K562 (cell line): ENCODE results near the gene SAMD14. TPM values are rescaled to one million over a fixed set of nuclear protein-coding genes. Genes with fewer than 3 reads are reported as not detected.

Experiments
- ATAC-seq: fragments of 200-7000 bp; cut with Tn5 transposase; 3 replicates; pipeline ENCODE4 v1.9.1; 2020; ENCODE audit warnings: moderate library complexity
- BruUV-seq: library from RNA; stranded (reverse); fragments of 400-500 nt; replicated peaks from 2 replicates; lab custom pipeline; 2021; lab: Mats Ljungman, UMichigan
- CTCF ChIA-PET: fragments of 300-600 bp; formaldehyde crosslinking; extraction: SDS; loops from one replicate; lab custom pipeline; 2021; ENCODE audit warnings: low intra/inter-chr PET ratio; lab: Yijun Ruan, JAX
- POLR2A ChIA-PET: fragments of 300-600, 350-650 bp; sonication (Branson Sonifier 250); formaldehyde crosslinking; extraction: SDS; loops from one replicate; lab custom pipeline; 2021; ENCODE audit warnings: antibody characterized with exemption, inconsistent platforms; lab: Yijun Ruan, JAX
- DNase-seq, 4 experiments: peaks; one replicate each; pipeline versions ENCODE4 v3.0.0 to v3.0.0-alpha.2; 2011 to 2018; ENCODE audit warnings: low spot score in 3 of 4, mixed read lengths in 3 of 4; ENCODE audit errors: extremely low read depth in 1 of 4
- FAIRE-seq: peaks from 2 replicates; lab custom pipeline; 2011; peaks lifted over from hg19 to GRCh38; lab: Jason Lieb, UNC
- H2AFZ ChIP-seq: 2 replicates; pipeline ENCODE4 v1.6.0; 2011; ENCODE audit warnings: low read depth, low read length, control low read depth, inconsistent platforms
- H3K27ac ChIP-seq: fragments of 200-600 bp; 3 replicates; pipeline ENCODE4 v1.8.0; 2011; ENCODE audit warnings: low read depth, mild to moderate bottlenecking, control low read depth, inconsistent platforms, low read length, moderate library complexity, mixed read lengths; ENCODE audit errors: extremely low read depth
- H3K27me3 ChIP-seq, 2 experiments: fragments of 300-600 bp in 1 of 2; 2 replicates in 1 of 2; 3 replicates in 1 of 2; pipeline versions ENCODE4 v1.6.0 to v1.8.0; 2011; ENCODE audit warnings: inconsistent platforms in 2 of 2, low read length in 2 of 2, mild to moderate bottlenecking in 1 of 2, mixed read lengths in 1 of 2, moderate library complexity in 1 of 2; ENCODE audit not compliant: control insufficient read depth in 2 of 2, insufficient read depth in 2 of 2
- H3K36me3 ChIP-seq: fragments of 300-600 bp; 3 replicates; pipeline ENCODE4 v1.8.0; 2011; ENCODE audit warnings: mild to moderate bottlenecking, low read length, inconsistent platforms; ENCODE audit not compliant: control insufficient read depth, insufficient read depth
- H3K4me1 ChIP-seq, 2 experiments: fragments of 200-600 bp in 1 of 2; replicated peaks in 1 of 2; 2 replicates in 1 of 2; 3 replicates in 1 of 2; pipeline versions ENCODE4 v1.5.1 to v1.8.0; 2011; ENCODE audit warnings: inconsistent platforms in 2 of 2, low read length in 2 of 2, mild to moderate bottlenecking in 1 of 2, mixed read lengths in 1 of 2, moderate library complexity in 1 of 2; ENCODE audit not compliant: control insufficient read depth in 2 of 2, insufficient read depth in 2 of 2
- H3K4me2 ChIP-seq: 2 replicates; pipeline ENCODE4 v1.6.1; 2011; ENCODE audit warnings: low read length, control low read depth, inconsistent platforms, mixed read lengths; ENCODE audit not compliant: insufficient read depth
- H3K4me3 ChIP-seq: fragments of 200-600 bp; sonication (generic), shearing (Covaris generic); 2 replicates; pipeline ENCODE4 v1.5.1; 2016; ENCODE audit warnings: control low read depth, inconsistent platforms
- H3K79me2 ChIP-seq: fragments of 200-600 bp; 3 replicates; pipeline ENCODE4 v1.8.0; 2011; ENCODE audit warnings: low read length, inconsistent platforms; ENCODE audit not compliant: control insufficient read depth, insufficient read depth
- H3K9ac ChIP-seq, 2 experiments: 2 replicates each; pipeline versions ENCODE4 v1.6.0 to v1.6.1; 2011; ENCODE audit warnings: low read depth in 2 of 2, low read length in 2 of 2, control low read depth in 1 of 2, inconsistent platforms in 1 of 2, mild to moderate bottlenecking in 1 of 2, mixed read lengths in 1 of 2; ENCODE audit not compliant: insufficient read depth in 1 of 2
- H3K9me1 ChIP-seq: one replicate; pipeline ENCODE4 v1.6.0; 2011; ENCODE audit warnings: inconsistent platforms, mild to moderate bottlenecking, low read length, moderate library complexity; ENCODE audit not compliant: control insufficient read depth, insufficient read depth
- H3K9me3 ChIP-seq: replicated peaks from 2 replicates; pipeline ENCODE4 v1.5.1; 2011; ENCODE audit warnings: low read depth, low read length, inconsistent platforms; ENCODE audit not compliant: control insufficient read depth, insufficient read depth
- H4K20me1 ChIP-seq: replicated peaks from 2 replicates; pipeline ENCODE4 v1.6.1; 2011; ENCODE audit warnings: low read length, inconsistent platforms, mixed read lengths; ENCODE audit not compliant: control insufficient read depth, insufficient read depth
- ARHGAP35 ChIP-seq: fragments of 450-650 bp; IDR thresholded peaks from 2 replicates; pipeline ENCODE4 v1.6.1; 2018; ENCODE audit not compliant: partially characterized antibody
- CREBBP ChIP-seq: IDR thresholded peaks from one replicate; pipeline ENCODE4 v1.6.1; 2012; ENCODE audit warnings: low read depth, mild to moderate bottlenecking, control low read depth, inconsistent platforms, low read length
- DACH1 ChIP-seq: fragments of 450-650 bp; IDR thresholded peaks from 2 replicates; pipeline ENCODE4 v1.6.1; 2018; ENCODE audit not compliant: partially characterized antibody
- DIDO1 ChIP-seq: fragments of 450-650 bp; IDR thresholded peaks from 2 replicates; pipeline ENCODE4 v1.6.1; 2016; ENCODE audit warnings: low read depth, missing biosample characterization, missing genetic modification characterization
- FOXA3 ChIP-seq, 2 experiments: fragments of 450-650 bp in 1 of 2; sonication (generic) in 1 of 2; formaldehyde crosslinking; IDR thresholded peaks in 1 of 2; conservative IDR thresholded peaks in 1 of 2; 2 replicates each; pipeline versions ENCODE4 v1.4.0 to v1.8.0; 2020 to 2022; ENCODE audit warnings: mild to moderate bottlenecking in 2 of 2, missing genetic modification reagents in 1 of 2
- ILF3 ChIP-seq: fragments of 450-650 bp; IDR thresholded peaks from 2 replicates; pipeline ENCODE4 v1.6.1; 2018; ENCODE audit warnings: antibody characterized with exemption, mild to moderate bottlenecking, moderate library complexity, borderline replicate concordance
- LARP7 ChIP-seq: fragments of 450-650 bp; IDR thresholded peaks from 2 replicates; pipeline ENCODE4 v1.6.1; 2016
- PML ChIP-seq: IDR thresholded peaks from 2 replicates; pipeline ENCODE4 v1.6.1; 2012; ENCODE audit warnings: low read length, inconsistent platforms
- POLR2G ChIP-seq: fragments of 200-400 bp; formaldehyde crosslinking; IDR thresholded peaks from 2 replicates; pipeline ENCODE4 v1.6.1; 2017; ENCODE audit warnings: low read depth, mild to moderate bottlenecking, antibody characterized with exemption, low read length, moderate library complexity
- PTBP1 ChIP-seq: fragments of 200-400 bp; formaldehyde crosslinking; IDR thresholded peaks from 2 replicates; pipeline ENCODE4 v1.6.1; 2017; ENCODE audit warnings: low read depth, low read length
- RAD21 ChIP-seq, 2 experiments: fragments of 250-450 bp in 1 of 2; fragments of 450-650 bp in 1 of 2; sonication (Bioruptor Pico) in 1 of 2; formaldehyde crosslinking in 1 of 2; IDR thresholded peaks in 1 of 2; conservative IDR thresholded peaks in 1 of 2; 2 replicates each; pipeline versions ENCODE4 v1.4.0 to v1.8.0; 2020 to 2022; ENCODE audit warnings: mild to moderate bottlenecking in 2 of 2, moderate library complexity in 1 of 2
- RBBP5 ChIP-seq: fragments of 200-600 bp; sonication (generic); IDR thresholded peaks from 2 replicates; pipeline ENCODE4 v1.6.1; 2012; ENCODE audit warnings: borderline replicate concordance, mild to moderate bottlenecking, low read length, control low read depth, inconsistent platforms; ENCODE audit not compliant: insufficient read depth, poor library complexity, severe bottlenecking
- RFX7 ChIP-seq: fragments of 250-450 bp; sonication (Bioruptor Pico); IDR thresholded peaks from 2 replicates; pipeline ENCODE4 v1.5.1; 2021; ENCODE audit warnings: mild to moderate bottlenecking
- SMAD1 ChIP-seq: fragments of 150-350 bp; IDR thresholded peaks from 2 replicates; pipeline ENCODE4 v1.6.1; 2014; ENCODE audit warnings: low read length, low read depth; ENCODE audit not compliant: partially characterized antibody
- SREBF2 ChIP-seq: sonication (generic); formaldehyde crosslinking; IDR thresholded peaks from 2 replicates; pipeline ENCODE4 v1.4.0; 2020; ENCODE audit warnings: mild to moderate bottlenecking, missing genetic modification reagents
- XRCC3 ChIP-seq: fragments of 450-650 bp; IDR thresholded peaks from 2 replicates; pipeline ENCODE4 v1.6.1; 2017; ENCODE audit warnings: mild to moderate bottlenecking, moderate library complexity
- ZNF12 ChIP-seq: sonication (generic); formaldehyde crosslinking; IDR thresholded peaks from 2 replicates; pipeline ENCODE4 v1.4.0; 2020; ENCODE audit warnings: mild to moderate bottlenecking, missing genetic modification reagents
- ZNF217 ChIP-seq: sonication (generic); formaldehyde crosslinking; IDR thresholded peaks from 2 replicates; pipeline ENCODE4 v1.8.0; 2022; ENCODE audit warnings: mild to moderate bottlenecking, missing genetic modification reagents
- WGBS: fragments of 100-300 bp; shearing (Covaris generic); methylation state at CpG from one replicate; pipeline ENCODE4 v1.1.6; 2016; ENCODE audit warnings: low coverage, mixed read lengths; ENCODE audit not compliant: insufficient coverage; ENCODE audit errors: missing lambda C conversion rate; 5-methylcytosine and 5-hydroxymethylcytosine counted together
- in situ Hi-C: fragments of 300-500 bp; cut with MboI; formaldehyde crosslinking; loops from 4 replicates; pipeline ENCODE4 v1.15.0; 2018; ENCODE audit warnings: inconsistent platforms, mixed read lengths
- intact Hi-C: fragments of 100-400 bp; cut with micrococcal nuclease; formaldehyde crosslinking; loops from 2 replicates; pipeline ENCODE4 v1.14.2; 2022
- polyA plus RNA-seq, 8 experiments: library from polyadenylated mRNA; depleted of rRNA in 4 of 8; stranded (reverse) in 5 of 8; unstranded in 3 of 8; fragments of >200 nt; fragmentation: Nextera tagmentation in 2 of 8; fragmentation: Illumina TruSeq in 1 of 8; extraction: Ambion mirVana in 2 of 8; extraction: Trizol in 1 of 8; gene quantifications; 2 replicates each; pipeline versions ENCODE4 v1.2.1 to v1.2.3, GENCODE V29; 2011 to 2014; ENCODE audit warnings: inconsistent platforms in 1 of 8, missing spikeins in 1 of 8
- total RNA-seq, 7 experiments: library from RNA; depleted of rRNA in 6 of 7; stranded (reverse); fragments of >200 nt in 6 of 7; fragmentation: Illumina TruSeq in 2 of 7; extraction: Trizol in 2 of 7; gene quantifications; 2 replicates each; pipeline versions ENCODE4 v1.2.1 to v1.2.3, GENCODE V29; 2011 to 2021; ENCODE audit warnings: low replicate concordance in 1 of 7
- TF ChIP-seq, protein P1 (sequence below), 3 experiments: IDR thresholded peaks in 2 of 3; conservative IDR thresholded peaks in 1 of 3; 2 replicates each; pipeline ENCODE4 v1.5.1; 2011 to 2012; ENCODE audit warnings: low read length in 3 of 3, mild to moderate bottlenecking in 3 of 3, control low read depth in 2 of 3, improper control_type of control experiment in 1 of 3, inconsistent platforms in 1 of 3, low read depth in 1 of 3, mixed read lengths in 1 of 3, moderate library complexity in 1 of 3; ENCODE audit not compliant: insufficient read depth in 2 of 3
- TF ChIP-seq, protein P2 (sequence below), 2 experiments: fragments of 450-650 bp in 1 of 2; sonication (generic) in 1 of 2; formaldehyde crosslinking in 1 of 2; IDR thresholded peaks in 1 of 2; conservative IDR thresholded peaks in 1 of 2; 2 replicates each; pipeline versions ENCODE4 v1.6.1 to v1.8.1; 2016 to 2023; ENCODE audit warnings: mild to moderate bottlenecking in 2 of 2, moderate library complexity in 2 of 2, inconsistent platforms in 1 of 2, missing genetic modification reagents in 1 of 2

The SAMD14 gene
- total and polyA plus RNA-seq, 9 of the 15 experiments (the other 6 are each of a cell fraction or from before 2014, with no cell fraction given) = 0.04 to 0.07 TPM; not detected in 7

DNA sequence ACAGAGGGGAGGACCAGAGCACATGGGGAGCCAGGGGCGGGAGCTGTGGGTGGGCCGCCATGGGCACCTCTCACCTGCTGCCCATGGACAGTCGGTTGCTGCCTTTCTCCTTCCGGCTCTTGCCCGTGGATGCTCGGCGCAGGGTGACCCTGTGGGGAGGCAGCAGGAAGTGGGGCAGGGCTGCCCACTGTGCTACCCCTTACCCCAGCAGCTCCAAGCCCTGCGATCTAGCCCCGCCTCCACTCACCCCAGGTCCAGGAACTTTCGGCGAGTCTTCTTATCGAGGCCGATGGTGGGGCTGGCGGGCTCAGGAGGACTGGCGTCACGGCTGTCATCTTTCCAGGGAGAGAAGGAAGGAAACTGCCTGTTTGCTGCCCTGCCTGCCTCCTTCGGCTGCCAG, 14.2 kb downstream of the SAMD14 start (continued):
- no peak for TF ChIP-seq ZNF217
- TF ChIP-seq PML = no peak
- TF ChIP-seq DACH1 = no peak
- no peak for TF ChIP-seq ARHGAP35
- TF ChIP-seq ZNF12 (CRISPR knock-in tag) = no peak
- no peak for TF ChIP-seq SMAD1

DNA sequence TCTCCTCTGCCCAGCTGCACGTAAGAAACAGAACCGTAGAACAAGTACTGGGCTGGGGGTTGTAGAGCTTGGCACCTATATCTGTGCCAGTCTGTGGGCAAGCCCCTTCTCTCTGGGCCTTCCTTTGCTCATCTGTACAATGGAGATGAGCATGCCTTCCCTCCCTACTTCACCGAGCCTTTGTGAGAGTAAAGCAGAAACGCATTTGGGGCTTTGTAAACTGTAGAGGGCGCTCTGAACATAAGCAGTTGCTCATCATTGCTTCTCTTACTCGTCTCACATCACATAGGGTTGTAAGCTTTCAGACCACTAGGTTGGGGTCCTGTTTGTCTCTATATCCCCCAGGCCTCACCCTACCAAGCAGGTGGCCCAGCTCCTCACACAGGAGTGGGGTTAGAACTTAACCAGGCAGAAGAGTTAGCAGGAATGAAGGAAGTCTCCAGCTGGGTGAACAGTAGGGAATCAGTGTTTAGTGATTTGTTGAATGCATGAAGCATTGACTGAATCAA, 15.1 kb downstream of the SAMD14 start:
- no peak overlapping the region for H3K4me2 ChIP-seq
- BruUV-seq = no TSS peak
- peaks cover 20 to 30% of the 10 kb centered on the region in 2 experiments; a peak in 4 of 5 replicates for H3K27me3 ChIP-seq
- H3K79me2 ChIP-seq = no peaks in the 10 kb centered on the region
- peaks cover 0 to 42% of the 10 kb centered on the region in 2 experiments for H3K4me1 ChIP-seq
- ChIA-PET CTCF (no interaction called here), POLR2A (interaction anchor here (0.6 to 0.9 kb wide), 3 partner anchors 8 to 231 kb away, joined by 3 to 4 read pairs (median 4); partner anchors contain the start of gene XYLT2)
- in situ Hi-C loops (no loop called here), intact Hi-C loops (loop anchor here (1.0 to 2.0 kb wide), 2 partner anchors 46 to 84 kb away; no protein-coding TSS in a partner anchor)
- peaks cover 9% of the 10 kb centered on the region for H4K20me1 ChIP-seq
- H3K9me3 ChIP-seq = no peaks in the 10 kb centered on the region
- H3K36me3 ChIP-seq = no peaks in the 10 kb centered on the region
- ATAC-seq (peak; percentile 64), DNase-seq (peak in 3 of 4 experiments; percentile 38 to 76 (median 54)), FAIRE-seq (peak; percentile 92)
- no peak overlapping the region for H3K4me3 ChIP-seq
- H3K27ac ChIP-seq = no peak overlapping the region
- H3K9me1 ChIP-seq = no peaks in the 10 kb centered on the region
- H3K9ac ChIP-seq = no peak overlapping the region
- 9% methylated on average over 6 of the region's 6 CpGs for WGBS
- H2AFZ ChIP-seq = no peak overlapping the region
- TF ChIP-seq LARP7 = no peak
- TF ChIP-seq, protein P1, sequence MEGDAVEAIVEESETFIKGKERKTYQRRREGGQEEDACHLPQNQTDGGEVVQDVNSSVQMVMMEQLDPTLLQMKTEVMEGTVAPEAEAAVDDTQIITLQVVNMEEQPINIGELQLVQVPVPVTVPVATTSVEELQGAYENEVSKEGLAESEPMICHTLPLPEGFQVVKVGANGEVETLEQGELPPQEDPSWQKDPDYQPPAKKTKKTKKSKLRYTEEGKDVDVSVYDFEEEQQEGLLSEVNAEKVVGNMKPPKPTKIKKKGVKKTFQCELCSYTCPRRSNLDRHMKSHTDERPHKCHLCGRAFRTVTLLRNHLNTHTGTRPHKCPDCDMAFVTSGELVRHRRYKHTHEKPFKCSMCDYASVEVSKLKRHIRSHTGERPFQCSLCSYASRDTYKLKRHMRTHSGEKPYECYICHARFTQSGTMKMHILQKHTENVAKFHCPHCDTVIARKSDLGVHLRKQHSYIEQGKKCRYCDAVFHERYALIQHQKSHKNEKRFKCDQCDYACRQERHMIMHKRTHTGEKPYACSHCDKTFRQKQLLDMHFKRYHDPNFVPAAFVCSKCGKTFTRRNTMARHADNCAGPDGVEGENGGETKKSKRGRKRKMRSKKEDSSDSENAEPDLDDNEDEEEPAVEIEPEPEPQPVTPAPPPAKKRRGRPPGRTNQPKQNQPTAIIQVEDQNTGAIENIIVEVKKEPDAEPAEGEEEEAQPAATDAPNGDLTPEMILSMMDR (IDR thresholded peaks at IDR 0.05 in 2 of 3, conservative IDR thresholded peaks at IDR 0.05 in 1 of 3; ENCODE audit: insufficient read depth in 2 of 3, low read depth in 1 of 3, low read length in 3 of 3) = peak; percentile 77 to 83 (median 81)
- peak in 1 of 2 experiments; percentile 19; a peak in 1 of 4 replicates for TF ChIP-seq FOXA3 (CRISPR knock-in tag; conservative IDR thresholded peaks at IDR 0.05 in 1 of 2, IDR thresholded peaks at IDR 0.05 in 1 of 2)
- TF ChIP-seq POLR2G = no peak
- TF ChIP-seq, protein P2, sequence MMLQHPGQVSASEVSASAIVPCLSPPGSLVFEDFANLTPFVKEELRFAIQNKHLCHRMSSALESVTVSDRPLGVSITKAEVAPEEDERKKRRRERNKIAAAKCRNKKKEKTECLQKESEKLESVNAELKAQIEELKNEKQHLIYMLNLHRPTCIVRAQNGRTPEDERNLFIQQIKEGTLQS (IDR thresholded peaks at IDR 0.05) = no peak
- TF ChIP-seq, protein P2 (CRISPR knock-in tag; conservative IDR thresholded peaks at IDR 0.05) = no peak
- no peak for TF ChIP-seq SREBF2 (CRISPR knock-in tag)
- no peak for TF ChIP-seq CREBBP
- no peak for TF ChIP-seq DIDO1 (tag)
- no peak for TF ChIP-seq XRCC3
- no peak for TF ChIP-seq ILF3
- TF ChIP-seq RFX7 = no peak
- no peak for TF ChIP-seq PTBP1
- TF ChIP-seq RBBP5 = no peak
- peak; percentile 29 to 66; a peak in 3 of 4 replicates for TF ChIP-seq RAD21 (CRISPR knock-in tag; conservative IDR thresholded peaks at IDR 0.05 in 1 of 2, IDR thresholded peaks at IDR 0.05 in 1 of 2)
